ENCODE results near the gene PACS2.

The PACS2 gene

DNA sequence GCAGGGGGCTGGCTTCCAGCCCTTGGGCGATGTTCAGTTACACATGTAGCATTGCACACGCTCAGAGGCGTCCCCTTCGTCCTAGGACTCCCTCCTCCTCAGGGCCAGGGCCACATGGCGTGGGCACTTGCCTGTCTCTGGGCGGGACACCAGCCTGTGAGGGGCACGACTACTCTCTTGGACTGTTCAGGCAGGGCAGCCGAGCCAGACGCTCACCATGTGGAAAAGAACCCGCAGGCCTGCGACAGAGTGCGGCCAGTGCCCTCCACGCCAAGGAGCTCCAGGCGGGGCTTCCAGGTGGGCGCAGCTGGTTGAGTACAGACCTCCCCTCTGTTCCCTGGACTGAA is 126.0 kb downstream of the PACS2 start:
- TF ChIP-seq PPARA (CRISPR knock-in tag; IDR thresholded peaks at IDR 0.05; ENCODE audit: borderline replicate concordance) (no peak), TCF4 (CRISPR knock-in tag; IDR thresholded peaks at IDR 0.05; ENCODE audit: borderline replicate concordance) (no peak), GLIS3 (CRISPR knock-in tag; IDR thresholded peaks at IDR 0.05) (no peak)
- TF ChIP-seq, protein P1, sequence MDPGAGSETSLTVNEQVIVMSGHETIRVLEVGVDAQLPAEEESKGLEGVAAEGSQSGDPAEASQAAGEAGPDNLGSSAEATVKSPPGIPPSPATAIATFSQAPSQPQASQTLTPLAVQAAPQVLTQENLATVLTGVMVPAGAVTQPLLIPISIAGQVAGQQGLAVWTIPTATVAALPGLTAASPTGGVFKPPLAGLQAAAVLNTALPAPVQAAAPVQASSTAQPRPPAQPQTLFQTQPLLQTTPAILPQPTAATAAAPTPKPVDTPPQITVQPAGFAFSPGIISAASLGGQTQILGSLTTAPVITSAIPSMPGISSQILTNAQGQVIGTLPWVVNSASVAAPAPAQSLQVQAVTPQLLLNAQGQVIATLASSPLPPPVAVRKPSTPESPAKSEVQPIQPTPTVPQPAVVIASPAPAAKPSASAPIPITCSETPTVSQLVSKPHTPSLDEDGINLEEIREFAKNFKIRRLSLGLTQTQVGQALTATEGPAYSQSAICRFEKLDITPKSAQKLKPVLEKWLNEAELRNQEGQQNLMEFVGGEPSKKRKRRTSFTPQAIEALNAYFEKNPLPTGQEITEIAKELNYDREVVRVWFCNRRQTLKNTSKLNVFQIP (CRISPR knock-in tag; IDR thresholded peaks at IDR 0.05; ENCODE audit: borderline replicate concordance, low read depth) = no peak
- ATAC-seq = no peak

DNA sequence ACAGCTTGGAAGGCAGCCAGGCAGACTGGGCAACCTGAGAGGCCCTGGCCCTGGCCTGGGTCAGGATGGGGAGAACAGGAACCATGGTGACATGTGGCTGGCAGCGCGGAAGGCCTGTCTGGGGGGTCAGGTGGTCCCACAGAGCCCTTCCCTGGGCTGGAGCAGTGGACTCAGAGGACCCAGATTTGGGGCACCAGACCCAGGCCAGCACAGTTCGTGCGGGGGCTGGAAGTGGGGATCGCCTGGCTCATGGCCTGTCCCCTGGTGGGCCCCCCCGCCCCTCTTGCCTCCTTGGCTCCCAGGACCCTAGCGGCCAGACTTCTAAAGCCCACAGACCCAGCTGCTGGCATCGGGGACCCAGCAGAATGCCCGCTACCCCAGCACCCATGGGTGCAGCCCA is 126.4 kb downstream of the PACS2 start:
- TF ChIP-seq ISL1 (CRISPR knock-in tag; IDR thresholded peaks at IDR 0.05) (no peak), SNAI2 (CRISPR knock-in tag; IDR thresholded peaks at IDR 0.05) (no peak), ARNTL (CRISPR knock-in tag; IDR thresholded peaks at IDR 0.05; ENCODE audit: borderline replicate concordance, low read depth) (no peak), TOX (CRISPR knock-in tag; IDR thresholded peaks at IDR 0.05; ENCODE audit: borderline replicate concordance) (no peak)
- TF ChIP-seq, protein P2, sequence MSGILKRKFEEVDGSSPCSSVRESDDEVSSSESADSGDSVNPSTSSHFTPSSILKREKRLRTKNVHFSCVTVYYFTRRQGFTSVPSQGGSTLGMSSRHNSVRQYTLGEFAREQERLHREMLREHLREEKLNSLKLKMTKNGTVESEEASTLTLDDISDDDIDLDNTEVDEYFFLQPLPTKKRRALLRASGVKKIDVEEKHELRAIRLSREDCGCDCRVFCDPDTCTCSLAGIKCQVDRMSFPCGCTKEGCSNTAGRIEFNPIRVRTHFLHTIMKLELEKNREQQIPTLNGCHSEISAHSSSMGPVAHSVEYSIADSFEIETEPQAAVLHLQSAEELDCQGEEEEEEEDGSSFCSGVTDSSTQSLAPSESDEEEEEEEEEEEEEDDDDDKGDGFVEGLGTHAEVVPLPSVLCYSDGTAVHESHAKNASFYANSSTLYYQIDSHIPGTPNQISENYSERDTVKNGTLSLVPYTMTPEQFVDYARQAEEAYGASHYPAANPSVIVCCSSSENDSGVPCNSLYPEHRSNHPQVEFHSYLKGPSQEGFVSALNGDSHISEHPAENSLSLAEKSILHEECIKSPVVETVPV (CRISPR knock-in tag; IDR thresholded peaks at IDR 0.05) = no peak
- ATAC-seq = no peak

DNA sequence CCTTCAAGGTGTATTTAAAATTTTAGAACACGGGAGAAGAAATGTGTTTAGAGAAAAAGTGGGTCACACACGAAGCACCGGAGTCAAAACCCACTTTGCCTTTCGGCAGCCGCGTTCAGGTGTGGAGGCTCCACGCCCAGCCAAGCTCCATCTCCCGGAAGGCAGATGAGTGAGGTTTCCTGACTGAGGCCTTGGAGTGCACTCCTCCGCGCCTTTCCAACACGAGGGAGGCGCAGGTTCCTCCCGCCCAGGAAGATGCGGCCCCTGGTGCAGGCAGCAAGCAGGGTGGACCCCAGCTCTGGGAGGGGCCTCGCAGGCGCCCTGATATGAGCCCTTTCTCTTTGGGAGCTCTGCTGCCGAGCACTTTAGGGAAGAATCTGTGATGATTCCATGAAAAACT is 127.6 kb downstream of the PACS2 start:
- TF ChIP-seq RARB (CRISPR knock-in tag; IDR thresholded peaks at IDR 0.05) (no peak), ZFP30 (CRISPR knock-in tag; IDR thresholded peaks at IDR 0.05) (no peak)
- TF ChIP-seq, protein P3, sequence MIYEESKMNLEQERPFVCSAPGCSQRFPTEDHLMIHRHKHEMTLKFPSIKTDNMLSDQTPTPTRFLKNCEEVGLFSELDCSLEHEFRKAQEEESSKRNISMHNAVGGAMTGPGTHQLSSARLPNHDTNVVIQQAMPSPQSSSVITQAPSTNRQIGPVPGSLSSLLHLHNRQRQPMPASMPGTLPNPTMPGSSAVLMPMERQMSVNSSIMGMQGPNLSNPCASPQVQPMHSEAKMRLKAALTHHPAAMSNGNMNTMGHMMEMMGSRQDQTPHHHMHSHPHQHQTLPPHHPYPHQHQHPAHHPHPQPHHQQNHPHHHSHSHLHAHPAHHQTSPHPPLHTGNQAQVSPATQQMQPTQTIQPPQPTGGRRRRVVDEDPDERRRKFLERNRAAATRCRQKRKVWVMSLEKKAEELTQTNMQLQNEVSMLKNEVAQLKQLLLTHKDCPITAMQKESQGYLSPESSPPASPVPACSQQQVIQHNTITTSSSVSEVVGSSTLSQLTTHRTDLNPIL (CRISPR knock-in tag; IDR thresholded peaks at IDR 0.05; ENCODE audit: low read depth) = no peak
- TF ChIP-seq, protein P4, sequence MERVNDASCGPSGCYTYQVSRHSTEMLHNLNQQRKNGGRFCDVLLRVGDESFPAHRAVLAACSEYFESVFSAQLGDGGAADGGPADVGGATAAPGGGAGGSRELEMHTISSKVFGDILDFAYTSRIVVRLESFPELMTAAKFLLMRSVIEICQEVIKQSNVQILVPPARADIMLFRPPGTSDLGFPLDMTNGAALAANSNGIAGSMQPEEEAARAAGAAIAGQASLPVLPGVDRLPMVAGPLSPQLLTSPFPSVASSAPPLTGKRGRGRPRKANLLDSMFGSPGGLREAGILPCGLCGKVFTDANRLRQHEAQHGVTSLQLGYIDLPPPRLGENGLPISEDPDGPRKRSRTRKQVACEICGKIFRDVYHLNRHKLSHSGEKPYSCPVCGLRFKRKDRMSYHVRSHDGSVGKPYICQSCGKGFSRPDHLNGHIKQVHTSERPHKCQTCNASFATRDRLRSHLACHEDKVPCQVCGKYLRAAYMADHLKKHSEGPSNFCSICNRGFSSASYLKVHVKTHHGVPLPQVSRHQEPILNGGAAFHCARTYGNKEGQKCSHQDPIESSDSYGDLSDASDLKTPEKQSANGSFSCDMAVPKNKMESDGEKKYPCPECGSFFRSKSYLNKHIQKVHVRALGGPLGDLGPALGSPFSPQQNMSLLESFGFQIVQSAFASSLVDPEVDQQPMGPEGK (CRISPR knock-in tag; IDR thresholded peaks at IDR 0.05; ENCODE audit: borderline replicate concordance) = no peak
- no peak for ATAC-seq

DNA sequence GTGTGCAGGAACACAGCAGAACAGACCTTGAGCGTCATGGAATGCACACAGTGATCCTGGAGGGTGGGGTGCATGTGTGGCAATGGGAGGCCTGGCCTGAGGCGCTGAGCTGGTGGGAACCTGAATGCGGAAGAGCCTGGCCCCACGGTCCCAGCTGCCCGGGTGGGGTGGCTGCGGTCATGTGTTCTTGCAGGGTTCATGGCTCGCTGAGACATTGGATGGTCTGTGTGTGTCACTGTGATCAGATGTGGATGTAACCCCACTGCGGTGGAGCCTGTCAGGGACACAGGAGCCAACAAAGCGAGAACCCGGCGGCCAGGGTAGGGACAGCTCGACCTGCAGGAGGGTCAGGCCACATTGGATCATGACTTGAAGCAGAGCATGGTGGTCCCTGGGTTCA is 128.3 kb downstream of the PACS2 start:
- no peak for TF ChIP-seq BACH2 (CRISPR knock-in tag; IDR thresholded peaks at IDR 0.05; ENCODE audit: borderline replicate concordance)

DNA sequence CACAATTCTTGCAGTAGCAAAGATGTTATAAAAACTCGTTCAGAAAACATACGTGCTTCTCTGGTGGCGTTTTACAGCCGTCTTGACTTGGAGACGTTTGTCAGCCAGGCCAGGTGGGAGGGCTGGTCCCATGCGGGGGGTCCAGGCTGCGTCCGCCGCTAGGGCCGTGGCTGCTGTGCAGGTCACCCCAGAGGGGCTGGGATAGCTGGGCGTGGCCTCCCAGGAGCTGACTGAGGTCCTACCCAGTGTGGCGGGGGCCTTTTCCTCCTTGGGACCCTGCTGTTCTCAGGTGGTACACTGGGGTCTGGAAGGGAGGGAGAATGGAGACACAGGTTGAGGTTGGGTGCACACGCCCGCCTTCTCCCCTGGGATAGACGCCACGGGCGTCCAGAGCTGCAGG is 130.3 kb downstream of the PACS2 start:
- TF ChIP-seq OSR1 (CRISPR knock-in tag; IDR thresholded peaks at IDR 0.05) = no peak
- TF ChIP-seq, protein P4 (CRISPR knock-in tag; IDR thresholded peaks at IDR 0.05; ENCODE audit: borderline replicate concordance) = no peak
- TF ChIP-seq ISL1 (CRISPR knock-in tag; IDR thresholded peaks at IDR 0.05) = no peak
- TF ChIP-seq CSDC2 (CRISPR knock-in tag; IDR thresholded peaks at IDR 0.05) = no peak
- TF ChIP-seq GLIS3 (CRISPR knock-in tag; IDR thresholded peaks at IDR 0.05) = no peak
- TF ChIP-seq, protein P1 (CRISPR knock-in tag; IDR thresholded peaks at IDR 0.05; ENCODE audit: borderline replicate concordance, low read depth) = no peak
- TF ChIP-seq ARNTL (CRISPR knock-in tag; IDR thresholded peaks at IDR 0.05; ENCODE audit: borderline replicate concordance, low read depth) = no peak
- TF ChIP-seq TOX (CRISPR knock-in tag; IDR thresholded peaks at IDR 0.05; ENCODE audit: borderline replicate concordance) = no peak
- TF ChIP-seq PPARA (CRISPR knock-in tag; IDR thresholded peaks at IDR 0.05; ENCODE audit: borderline replicate concordance) = no peak
- TF ChIP-seq, protein P5, sequence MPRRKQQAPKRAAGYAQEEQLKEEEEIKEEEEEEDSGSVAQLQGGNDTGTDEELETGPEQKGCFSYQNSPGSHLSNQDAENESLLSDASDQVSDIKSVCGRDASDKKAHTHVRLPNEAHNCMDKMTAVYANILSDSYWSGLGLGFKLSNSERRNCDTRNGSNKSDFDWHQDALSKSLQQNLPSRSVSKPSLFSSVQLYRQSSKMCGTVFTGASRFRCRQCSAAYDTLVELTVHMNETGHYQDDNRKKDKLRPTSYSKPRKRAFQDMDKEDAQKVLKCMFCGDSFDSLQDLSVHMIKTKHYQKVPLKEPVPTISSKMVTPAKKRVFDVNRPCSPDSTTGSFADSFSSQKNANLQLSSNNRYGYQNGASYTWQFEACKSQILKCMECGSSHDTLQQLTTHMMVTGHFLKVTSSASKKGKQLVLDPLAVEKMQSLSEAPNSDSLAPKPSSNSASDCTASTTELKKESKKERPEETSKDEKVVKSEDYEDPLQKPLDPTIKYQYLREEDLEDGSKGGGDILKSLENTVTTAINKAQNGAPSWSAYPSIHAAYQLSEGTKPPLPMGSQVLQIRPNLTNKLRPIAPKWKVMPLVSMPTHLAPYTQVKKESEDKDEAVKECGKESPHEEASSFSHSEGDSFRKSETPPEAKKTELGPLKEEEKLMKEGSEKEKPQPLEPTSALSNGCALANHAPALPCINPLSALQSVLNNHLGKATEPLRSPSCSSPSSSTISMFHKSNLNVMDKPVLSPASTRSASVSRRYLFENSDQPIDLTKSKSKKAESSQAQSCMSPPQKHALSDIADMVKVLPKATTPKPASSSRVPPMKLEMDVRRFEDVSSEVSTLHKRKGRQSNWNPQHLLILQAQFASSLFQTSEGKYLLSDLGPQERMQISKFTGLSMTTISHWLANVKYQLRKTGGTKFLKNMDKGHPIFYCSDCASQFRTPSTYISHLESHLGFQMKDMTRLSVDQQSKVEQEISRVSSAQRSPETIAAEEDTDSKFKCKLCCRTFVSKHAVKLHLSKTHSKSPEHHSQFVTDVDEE (CRISPR knock-in tag; IDR thresholded peaks at IDR 0.05) = no peak
- no peak for TF ChIP-seq SNAI2 (CRISPR knock-in tag; IDR thresholded peaks at IDR 0.05)
- ATAC-seq = no peak

More for the DNA sequence above, 128.3 kb downstream of the PACS2 start:
- no peak for ATAC-seq
